Endothelial cell of umbilical vein (primary cell): ENCODE data around the gene CDKN1C. TPM values are rescaled to one million over a fixed set of nuclear protein-coding genes. Genes with fewer than 3 reads are reported as not detected.

Experiments
- BruUV-seq: library from RNA; stranded (reverse); fragments of 400-500 nt; replicated peaks from 2 replicates; lab custom pipeline; 2021; lab: Mats Ljungman, UMichigan
- CTCF ChIA-PET: fragments of 300-600, 350-600 bp; sonication (Branson Sonifier 250); formaldehyde crosslinking; loops from one replicate; lab custom pipeline; 2021; ENCODE audit warnings: antibody characterized with exemption, inconsistent platforms; lab: Charles Lee
- POLR2A ChIA-PET: fragments of 300-600, 350-600 bp; sonication (Branson Sonifier 250); formaldehyde crosslinking; loops from one replicate; lab custom pipeline; 2021; ENCODE audit warnings: antibody characterized with exemption, inconsistent platforms; lab: Charles Lee
- DNase-seq: peaks from one replicate; pipeline ENCODE4 v3.0.0-alpha.2; 2011; ENCODE audit warnings: low read depth, low spot score
- FAIRE-seq: peaks from 2 replicates; lab custom pipeline; 2011; peaks lifted over from hg19 to GRCh38; lab: Jason Lieb, UNC
- H2AFZ ChIP-seq: 2 replicates; pipeline ENCODE4 v1.6.0; 2012; ENCODE audit warnings: low read depth, low read length, control low read depth, inconsistent platforms
- H3K27ac ChIP-seq: 2 replicates; pipeline ENCODE4 v1.5.1; 2011; ENCODE audit warnings: low read depth, mild to moderate bottlenecking, control low read depth, low read length, moderate library complexity; ENCODE audit not compliant: insufficient read depth
- H3K27me3 ChIP-seq, 2 experiments: 2 replicates each; pipeline versions ENCODE4 v1.6.0 to v1.6.1; 2011; ENCODE audit warnings: low read length in 2 of 2, mixed read lengths in 1 of 2; ENCODE audit not compliant: control insufficient read depth in 2 of 2, insufficient read depth in 2 of 2
- H3K36me3 ChIP-seq, 2 experiments: 2 replicates in 1 of 2; 3 replicates in 1 of 2; pipeline ENCODE4 v1.5.1; 2011; ENCODE audit warnings: low read length in 2 of 2, mild to moderate bottlenecking in 1 of 2, moderate library complexity in 1 of 2; ENCODE audit not compliant: control insufficient read depth in 2 of 2, insufficient read depth in 2 of 2; ENCODE audit errors: extremely low read depth in 1 of 2
- H3K4me1 ChIP-seq: 3 replicates; pipeline ENCODE4 v1.5.1; 2011; ENCODE audit warnings: mild to moderate bottlenecking, low read length; ENCODE audit not compliant: control insufficient read depth, insufficient read depth; ENCODE audit errors: extremely low read depth
- H3K4me2 ChIP-seq: 2 replicates; pipeline ENCODE4 v1.6.1; 2011; ENCODE audit warnings: low read length, control low read depth, mixed read lengths; ENCODE audit not compliant: insufficient read depth
- H3K4me3 ChIP-seq, 3 experiments: fragments of 200-600 bp in 1 of 3; sonication (generic), shearing (Covaris generic) in 1 of 3; replicated peaks in 1 of 3; 2 replicates each; pipeline ENCODE4 v1.5.1; 2011 to 2016; ENCODE audit warnings: control low read depth in 3 of 3, low read length in 3 of 3, mild to moderate bottlenecking in 2 of 3, inconsistent platforms in 1 of 3, low read depth in 1 of 3, moderate library complexity in 1 of 3; ENCODE audit not compliant: insufficient read depth in 1 of 3
- H3K79me2 ChIP-seq: 2 replicates; pipeline ENCODE4 v1.6.0; 2012; ENCODE audit warnings: low read length, inconsistent platforms; ENCODE audit not compliant: control insufficient read depth, insufficient read depth
- H3K9ac ChIP-seq: replicated peaks from 2 replicates; pipeline ENCODE3; 2011; ENCODE audit warnings: low read length, control low read depth; ENCODE audit not compliant: insufficient read depth; ENCODE audit errors: extremely low read depth
- H3K9me1 ChIP-seq: replicated peaks from 3 replicates; pipeline ENCODE4 v1.6.0; 2011; ENCODE audit warnings: mild to moderate bottlenecking, low read length; ENCODE audit not compliant: control insufficient read depth, insufficient read depth; ENCODE audit errors: extremely low read depth
- H3K9me3 ChIP-seq: replicated peaks from 2 replicates; pipeline ENCODE4 v1.5.1; 2012; ENCODE audit warnings: low read length, inconsistent platforms; ENCODE audit not compliant: control insufficient read depth, insufficient read depth
- H4K20me1 ChIP-seq: replicated peaks from 2 replicates; pipeline ENCODE3; 2011; ENCODE audit warnings: mild to moderate bottlenecking, low read length; ENCODE audit not compliant: control insufficient read depth, insufficient read depth; ENCODE audit errors: extremely low read depth
- CTCF ChIP-seq, 2 donors: IDR thresholded peaks; 1 replicate in 1 of 2; 2 replicates in 1 of 2; pipeline ENCODE4 v1.5.1; 2011; ENCODE audit warnings: low read length in 2 of 2, mild to moderate bottlenecking in 2 of 2, moderate library complexity in 2 of 2, control low read depth in 1 of 2, inconsistent platforms in 1 of 2, low read depth in 1 of 2; ENCODE audit not compliant: insufficient read depth in 1 of 2; ENCODE audit errors: extremely low read depth in 1 of 2
- MYC ChIP-seq: IDR thresholded peaks from one replicate; pipeline ENCODE4 v1.6.1; 2011; ENCODE audit warnings: mild to moderate bottlenecking, low read depth, low read length
- dilution Hi-C: fragments of 300-500 bp; cut with MboI; formaldehyde crosslinking; loops from one replicate; pipeline ENCODE4 v1.15.0; 2019; ENCODE audit warnings: low sequenced_read_pairs; ENCODE audit not compliant: extremely low pct_ligation_motif_present
- intact Hi-C: fragments of 100-400 bp; cut with micrococcal nuclease; formaldehyde crosslinking; loops from one replicate; pipeline ENCODE4 v1.10.0; 2022
- polyA plus RNA-seq, 4 experiments: library from polyadenylated mRNA; depleted of rRNA in 3 of 4; stranded (reverse) in 3 of 4; unstranded in 1 of 4; fragments of >200 nt; gene quantifications; 2 replicates each; pipeline versions ENCODE4 v1.2.1 to v1.2.3, GENCODE V29; 2011 to 2012; ENCODE audit warnings: missing spikeins in 1 of 4
- total RNA-seq: library from RNA; stranded (reverse); gene quantifications from 2 replicates; pipeline ENCODE4 v1.2.3, GENCODE V29; 2021

CDKN1C gene
- total and polyA plus RNA-seq, 2 donors (not counting 3 experiments of a cell fraction or from before 2014, with no cell fraction given), result 4.1 to 9.0 TPM

- dilution Hi-C loops, result no loop called here
- no TSS peak for BruUV-seq
These were observed 768 bp upstream of the CDKN1C start for GRCh38 chr11:2886191-2886894.

More at GRCh38 chr11:2886191-2886894, 768 bp upstream of the CDKN1C start:
- Histone ChIP-seq H3K4me3 (peak overlapping the region in 1 of 3 experiments; percentile 21), H3K9me1 (no peaks in the 10 kb centered on the region), H3K9ac (no peak overlapping the region), H3K36me3 (no peaks in the 10 kb centered on the region), H3K27me3 (peaks cover 3 to 14% of the 10 kb centered on the region in 2 experiments), H3K9me3 (no peaks in the 10 kb centered on the region), H3K27ac (no peak overlapping the region), H3K79me2 (no peaks in the 10 kb centered on the region), H3K4me2 (no peak overlapping the region), H2AFZ (peak overlapping the region; percentile 12), H4K20me1 (no peaks in the 10 kb centered on the region), H3K4me1 (peaks cover 8% of the 10 kb centered on the region)
- ChIA-PET CTCF (interaction anchor here (16.2 kb wide), 1 partner anchor 352 kb away, joined by 711 read pairs; no protein-coding TSS in a partner anchor), POLR2A (interaction anchor here (1.7 kb wide), 1 partner anchor 43 kb away, joined by 5 read pairs; the partner anchor contains the start of gene PHLDA2)
- DNase-seq (peak; percentile 39), FAIRE-seq (no peak)
- intact Hi-C loops, result loop anchor here (5.0 to 10.0 kb wide), 3 partner anchors 112 to 582 kb away; partner anchors contain the start of genes C11orf21 and TSPAN32
- TF ChIP-seq MYC (no peak), CTCF (IDR thresholded peaks at IDR 0.05; ENCODE audit: extremely low read depth in 1 of 2, insufficient read depth in 1 of 2, low read depth in 1 of 2, low read length in 2 of 2) (peak in 1 of 2 donors; percentile 31)
